CD14-positive monocyte (primary cell): ENCODE measurements around the gene SNX25. TPM values are rescaled to one million over a fixed set of nuclear protein-coding genes. Genes with fewer than 3 reads are reported as not detected.

Experiments
- DNase-seq, 3 donors: peaks; one replicate each; pipeline ENCODE4 v3.0.0-alpha.2; 2011 to 2022
- H2AFZ ChIP-seq: 2 replicates; pipeline ENCODE4 v1.6.0; 2012; ENCODE audit warnings: mild to moderate bottlenecking, low read depth, low read length, inconsistent platforms; ENCODE audit not compliant: insufficient read depth, poor library complexity, severe bottlenecking
- H3K27ac ChIP-seq, 2 donors: 1 replicate in 1 of 2; 2 replicates in 1 of 2; pipeline ENCODE4 v1.5.1; 2012 to 2013; ENCODE audit warnings: low read length in 2 of 2, control low read depth in 1 of 2, inconsistent platforms in 1 of 2, low read depth in 1 of 2, mild to moderate bottlenecking in 1 of 2
- H3K27me3 ChIP-seq, 2 donors: one replicate each; pipeline versions ENCODE4 v1.6.0 to v1.6.1; 2011 to 2013; ENCODE audit warnings: low read length in 2 of 2; ENCODE audit not compliant: control insufficient read depth in 2 of 2, insufficient read depth in 2 of 2
- H3K36me3 ChIP-seq, 2 donors: replicated peaks in 1 of 2; 1 replicate in 1 of 2; 2 replicates in 1 of 2; pipeline versions ENCODE4 v1.5.1 to v1.6.1; 2012 to 2013; ENCODE audit warnings: low read length in 2 of 2, control low read depth in 1 of 2, inconsistent platforms in 1 of 2, mild to moderate bottlenecking in 1 of 2; ENCODE audit not compliant: insufficient read depth in 2 of 2, control insufficient read depth in 1 of 2
- H3K4me1 ChIP-seq, 2 donors: 1 replicate in 1 of 2; 2 replicates in 1 of 2; pipeline versions ENCODE4 v1.5.1 to v1.6.1; 2012 to 2013; ENCODE audit warnings: low read length in 2 of 2, control low read depth in 1 of 2, inconsistent platforms in 1 of 2, mild to moderate bottlenecking in 1 of 2, moderate library complexity in 1 of 2; ENCODE audit not compliant: insufficient read depth in 2 of 2, control insufficient read depth in 1 of 2
- H3K4me2 ChIP-seq: replicated peaks from 2 replicates; pipeline ENCODE3; 2012; ENCODE audit warnings: low read length, moderate library complexity, mild to moderate bottlenecking; ENCODE audit not compliant: poor library complexity, severe bottlenecking; ENCODE audit errors: extremely low read depth
- H3K4me3 ChIP-seq, 3 experiments: fragments of 200-600 bp in 1 of 3; sonication (generic) in 1 of 3; replicated peaks in 1 of 3; 1 replicate in 2 of 3; 2 replicates in 1 of 3; pipeline ENCODE4 v1.5.1; 2011 to 2013; ENCODE audit warnings: low read length in 3 of 3, mild to moderate bottlenecking in 3 of 3, control low read depth in 2 of 3, low read depth in 2 of 3, inconsistent platforms in 1 of 3, moderate library complexity in 1 of 3
- H3K79me2 ChIP-seq: 2 replicates; pipeline ENCODE4 v1.6.0; 2012; ENCODE audit warnings: mild to moderate bottlenecking, control low read depth, inconsistent platforms, low read length, moderate library complexity; ENCODE audit not compliant: insufficient read depth
- H3K9ac ChIP-seq: 2 replicates; pipeline ENCODE4 v1.6.0; 2017; ENCODE audit warnings: low read length, mild to moderate bottlenecking; ENCODE audit not compliant: insufficient read depth, poor library complexity, severe bottlenecking
- H3K9me3 ChIP-seq, 2 donors: replicated peaks in 1 of 2; 1 replicate in 1 of 2; 2 replicates in 1 of 2; pipeline versions ENCODE4 v1.5.1 to v1.6.1; 2012 to 2013; ENCODE audit warnings: low read length in 2 of 2, control low read depth in 1 of 2; ENCODE audit not compliant: control insufficient read depth in 1 of 2, insufficient read depth in 1 of 2
- H4K20me1 ChIP-seq: 2 replicates; pipeline ENCODE4 v1.6.0; 2012; ENCODE audit warnings: mild to moderate bottlenecking, low read length, control low read depth, moderate library complexity; ENCODE audit not compliant: insufficient read depth
- H3K27ac Mint-ChIP-seq, 7 donors: one replicate each; pipeline ENCODE4 v1.8.0; 2020; ENCODE audit warnings: mild to moderate bottlenecking in 7 of 7, mixed read lengths in 7 of 7, moderate library complexity in 6 of 7, inconsistent platforms in 2 of 7
- H3K27me3 Mint-ChIP-seq, 3 donors: one replicate each; pipeline ENCODE4 v1.8.0; 2021 to 2022; ENCODE audit warnings: low read depth in 3 of 3, mild to moderate bottlenecking in 3 of 3, mixed read lengths in 3 of 3, moderate library complexity in 3 of 3, inconsistent platforms in 1 of 3
- H3K36me3 Mint-ChIP-seq, 2 donors: one replicate each; pipeline ENCODE4 v1.8.0; 2020; ENCODE audit warnings: mixed read lengths in 2 of 2, inconsistent platforms in 1 of 2, mild to moderate bottlenecking in 1 of 2
- H3K4me1 Mint-ChIP-seq: one replicate; pipeline ENCODE4 v1.8.0; 2020; ENCODE audit warnings: mild to moderate bottlenecking, mixed read lengths
- H3K4me3 Mint-ChIP-seq, 2 donors: one replicate each; pipeline ENCODE4 v1.8.0; 2020; ENCODE audit warnings: mild to moderate bottlenecking in 2 of 2, mixed read lengths in 2 of 2, moderate library complexity in 1 of 2
- H3K9me3 Mint-ChIP-seq, 7 donors: one replicate each; pipeline ENCODE4 v1.8.0; 2020 to 2022; ENCODE audit warnings: mixed read lengths in 7 of 7, mild to moderate bottlenecking in 6 of 7, moderate library complexity in 6 of 7, inconsistent platforms in 2 of 7
- CTCF ChIP-seq: fragments of 200-600 bp; IDR thresholded peaks from one replicate; pipeline ENCODE4 v1.8.0; 2022; ENCODE audit warnings: antibody characterized with exemption, mild to moderate bottlenecking
- WGBS: methylation state at CpG from one replicate; pipeline ENCODE4 v1.1.5; 2013; ENCODE audit warnings: missing lambda C conversion rate; ENCODE audit not compliant: insufficient coverage; 5-methylcytosine and 5-hydroxymethylcytosine counted together
- intact Hi-C, 2 donors: fragments of 100-400 bp; cut with micrococcal nuclease; formaldehyde crosslinking; loops; one replicate each; pipeline versions ENCODE4 v1.15.0 to v1.15.1; 2023
- polyA plus RNA-seq, 3 donors: library from polyadenylated mRNA; depleted of rRNA in 1 of 3; unstranded in 2 of 3; stranded (reverse) in 1 of 3; fragments of 300-500 nt in 2 of 3; fragments of >200 nt in 1 of 3; fragmentation: Illumina TruSeq in 2 of 3; gene quantifications; 1 replicate in 2 of 3; 2 replicates in 1 of 3; pipeline ENCODE4 v1.2.3, GENCODE V29; 2012 to 2021

Gene SNX25
- polyA plus RNA-seq, 3 donors, result 0.31 to 0.40 (median 0.36) TPM

DNA sequence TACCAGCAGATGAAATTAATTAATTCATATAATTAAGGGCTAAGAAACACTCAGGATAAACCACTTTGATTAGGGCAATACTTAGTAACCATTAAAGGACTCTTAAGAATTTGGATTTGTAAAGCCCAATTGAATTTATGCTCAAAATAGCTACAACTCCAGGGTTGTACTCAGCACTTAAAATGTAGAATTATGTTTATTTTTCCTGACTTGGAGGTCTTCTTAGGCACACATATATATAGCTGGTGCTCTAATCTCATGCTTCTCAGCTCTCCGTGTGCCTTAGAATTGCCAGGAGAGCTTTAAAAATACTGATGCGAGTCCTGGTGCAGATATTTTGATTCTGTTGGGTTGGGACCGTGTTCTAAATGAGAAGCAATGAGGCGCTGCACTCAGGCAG, 77.6 kb downstream of the SNX25 start:
- Mint-ChIP-seq H3K27ac (no peak overlapping the region), H3K36me3 (no peaks in the 10 kb centered on the region), H3K4me1 (no peaks in the 10 kb centered on the region), H3K9me3 (no peaks in the 10 kb centered on the region), H3K4me3 (no peak overlapping the region), H3K27me3 (peaks cover 1 to 5% (median 2%) of the 10 kb centered on the region in 3 donors)
- H3K27ac ChIP-seq, result no peak overlapping the region
- peaks cover 0 to 2% of the 10 kb centered on the region in 2 donors for H3K27me3 ChIP-seq
- H3K4me2 ChIP-seq, result no peak overlapping the region
- no peak overlapping the region for H3K9ac ChIP-seq
- no peaks in the 10 kb centered on the region for H3K9me3 ChIP-seq
- H2AFZ ChIP-seq, result no peak overlapping the region
- no peak for TF ChIP-seq CTCF
- no peaks in the 10 kb centered on the region for H3K79me2 ChIP-seq
- DNase-seq, result no peak
- no peaks in the 10 kb centered on the region for H4K20me1 ChIP-seq
- intact Hi-C loops, result no loop called here
- 100% methylated on average over 3 of the region's 4 CpGs for WGBS
- H3K4me1 ChIP-seq, result no peaks in the 10 kb centered on the region
- no peaks in the 10 kb centered on the region for H3K36me3 ChIP-seq
- H3K4me3 ChIP-seq, result no peak overlapping the region

DNA sequence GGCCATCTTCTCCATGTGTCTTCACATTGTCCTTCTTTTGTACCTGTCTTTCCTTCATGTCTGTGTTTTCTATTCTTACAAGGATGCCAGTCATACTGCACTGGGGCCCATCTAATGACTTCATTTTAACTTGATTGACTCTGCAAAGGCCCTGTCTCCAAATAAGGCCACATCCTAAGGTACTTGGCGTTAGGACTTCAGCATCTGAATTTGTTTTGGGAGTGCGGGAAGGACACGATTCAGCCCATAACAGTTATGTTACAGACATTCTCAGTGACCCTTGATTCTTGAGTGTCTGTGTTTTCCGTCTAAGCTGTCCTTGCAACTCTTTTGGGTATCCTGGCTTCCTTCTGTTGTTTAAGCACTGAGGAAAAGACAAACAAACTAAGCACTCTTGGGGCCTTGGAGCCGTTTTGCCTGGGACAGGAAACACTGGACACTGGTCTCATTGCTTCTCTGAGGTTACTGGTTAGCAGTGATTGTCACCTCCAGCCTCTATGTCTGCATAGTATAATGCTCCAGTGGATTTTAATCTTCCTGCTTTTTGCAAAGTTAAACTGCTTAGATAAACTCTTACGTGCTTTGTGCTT, 80.7 kb downstream of the SNX25 start:
- Histone ChIP-seq H3K27ac (no peak overlapping the region), H3K9me3 (no peaks in the 10 kb centered on the region), H3K4me2 (no peak overlapping the region), H4K20me1 (no peaks in the 10 kb centered on the region), H2AFZ (no peak overlapping the region), H3K27me3 (peaks cover 0 to 2% of the 10 kb centered on the region in 2 donors), H3K4me1 (no peaks in the 10 kb centered on the region), H3K36me3 (no peaks in the 10 kb centered on the region), H3K4me3 (no peak overlapping the region), H3K79me2 (no peaks in the 10 kb centered on the region), H3K9ac (no peak overlapping the region)
- Mint-ChIP-seq H3K9me3 (peaks cover 0 to 2% (median 0%) of the 10 kb centered on the region in 7 donors), H3K4me1 (no peaks in the 10 kb centered on the region), H3K4me3 (no peak overlapping the region), H3K27ac (no peak overlapping the region), H3K27me3 (peaks cover 1 to 5% (median 2%) of the 10 kb centered on the region in 3 donors), H3K36me3 (no peaks in the 10 kb centered on the region)
- WGBS, result 95% methylated on average over 4 of the region's 6 CpGs
- DNase-seq, result no peak
- TF ChIP-seq CTCF, result no peak
- intact Hi-C loops, result no loop called here
